ENCODE measurements around the gene TBL1X.
"Not testable (repeated sequence)": the region's sequence is repeated elsewhere in the genome, so short reads cannot be mapped to it uniquely, and the experiment has no call there.

Gene TBL1X

GRCh38 chrX:9501362-9501761 lies 36.5 kb downstream of the TBL1X start:
- DNase-seq: no peak

GRCh38 chrX:9503261-9503660 lies 38.4 kb downstream of the TBL1X start:
- no peak for DNase-seq

GRCh38 chrX:9510366-9510765 lies 45.5 kb downstream of the TBL1X start:
- DNase-seq: no peak

- DNase-seq: no peak
Observed at GRCh38 chrX:9510980-9511379, 46.1 kb downstream of the TBL1X start.

GRCh38 chrX:9515489-9515888 lies 50.6 kb downstream of the TBL1X start:
- DNase-seq: no peak

GRCh38 chrX:9515973-9516538 lies 51.2 kb downstream of the TBL1X start:
- no peak for DNase-seq

- DNase-seq: no peak
Observed at GRCh38 chrX:9516635-9517034, 51.8 kb downstream of the TBL1X start.

GRCh38 chrX:9518051-9518450 lies 53.2 kb downstream of the TBL1X start:
- no peak for DNase-seq

- DNase-seq: no peak
Observed at GRCh38 chrX:9518889-9519288, 54.0 kb downstream of the TBL1X start.

GRCh38 chrX:9519546-9520216 lies 54.8 kb downstream of the TBL1X start:
- DNase-seq: no peak

GRCh38 chrX:9520217-9520590 lies 55.3 kb downstream of the TBL1X start:
- no peak for DNase-seq

GRCh38 chrX:9522378-9523155 lies 57.7 kb downstream of the TBL1X start:
- no peak for DNase-seq

- no peak for DNase-seq
Observed at GRCh38 chrX:9525511-9526248, 60.8 kb downstream of the TBL1X start.

GRCh38 chrX:9526965-9527364 lies 62.1 kb downstream of the TBL1X start:
- no peak for DNase-seq

- DNase-seq: no peak
Observed at GRCh38 chrX:9528498-9528897, 63.6 kb downstream of the TBL1X start.

GRCh38 chrX:9529223-9529622 lies 64.4 kb downstream of the TBL1X start:
- DNase-seq: no peak

GRCh38 chrX:9530848-9531274 lies 66.0 kb downstream of the TBL1X start:
- peak; percentile 50 for DNase-seq

- DNase-seq: no peak
Observed at GRCh38 chrX:9532349-9532748, 67.5 kb downstream of the TBL1X start.

GRCh38 chrX:9533611-9534010 lies 68.8 kb downstream of the TBL1X start:
- DNase-seq: no peak

- no peak for DNase-seq
Observed at GRCh38 chrX:9534686-9535085, 69.8 kb downstream of the TBL1X start.

GRCh38 chrX:9535101-9535500 lies 70.2 kb downstream of the TBL1X start:
- DNase-seq: no peak

- not testable (repeated sequence) for DNase-seq
Observed at GRCh38 chrX:9536156-9536555, 71.3 kb downstream of the TBL1X start.

GRCh38 chrX:9537781-9538180 lies 72.9 kb downstream of the TBL1X start:
- DNase-seq: no peak
